GM18502 (cell line): ENCODE data around the gene PHACTR2.
A peak's percentile ranks its signal among the peaks of the same experiment; 100 is the strongest.
"Not testable (repeated sequence)": the region's sequence is repeated elsewhere in the genome, so short reads cannot be mapped to it uniquely, and the experiment has no call there.

Experiments
- ATAC-seq: cut with Tn5 transposase; IDR thresholded peaks from one replicate; pipeline ENCODE4 v1.9.1; 2021; ENCODE audit warnings: mild to moderate bottlenecking; ENCODE audit not compliant: unreplicated experiment, poor library complexity

The PHACTR2 gene

DNA sequence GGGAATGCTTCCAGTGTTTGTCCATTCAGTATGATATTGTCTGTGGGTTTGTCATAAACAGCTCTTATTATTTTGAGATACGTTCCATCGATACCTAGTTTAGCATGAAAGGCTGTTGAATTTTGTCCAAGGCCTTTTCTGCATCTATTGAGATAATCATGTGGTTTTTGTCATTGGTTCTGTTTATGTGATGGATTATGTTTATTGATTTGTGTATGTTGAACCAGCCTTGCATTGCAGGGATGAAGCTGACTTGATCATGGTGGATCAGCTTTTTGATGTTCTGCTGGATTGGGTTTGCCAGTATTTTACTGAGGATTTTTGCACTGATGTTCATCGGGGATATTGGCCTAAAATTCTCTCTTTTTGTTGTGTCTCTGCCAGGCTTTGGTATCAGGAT, 120.7 kb downstream of the PHACTR2 start:
- ATAC-seq, result not testable (repeated sequence)

DNA sequence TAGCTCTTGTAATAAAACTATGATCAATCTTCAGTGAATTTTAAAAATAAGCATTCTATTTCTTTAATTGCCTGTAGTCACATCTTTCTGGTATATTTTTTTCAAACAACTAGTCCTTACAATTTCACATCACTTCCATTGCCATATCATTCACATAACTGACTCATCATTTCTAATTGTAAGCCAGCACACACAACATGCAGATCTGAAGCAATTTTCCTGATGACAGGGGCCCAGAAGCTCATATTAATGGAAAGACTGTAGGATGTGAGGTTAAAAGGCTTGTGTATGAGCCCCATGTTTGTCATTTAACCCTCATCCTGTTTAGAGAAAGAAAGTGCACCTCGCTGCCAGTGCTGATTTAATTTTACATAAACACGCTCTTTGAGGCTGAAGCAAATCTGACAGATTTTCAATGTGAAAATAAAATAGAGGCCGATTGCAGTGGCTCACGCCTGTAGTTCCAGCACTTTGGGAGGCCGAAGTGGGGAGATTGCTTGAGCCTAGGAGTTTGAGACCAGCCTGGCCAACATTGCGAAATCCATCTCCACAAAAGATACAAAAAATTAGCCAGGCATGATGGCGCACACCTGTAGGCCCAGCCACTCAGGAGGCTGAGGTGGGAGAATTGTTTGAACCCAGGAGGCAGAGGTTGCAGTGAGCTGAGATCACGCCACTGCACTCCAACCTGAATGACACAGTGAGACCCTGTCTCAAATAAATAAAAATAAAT, 125.2 kb downstream of the PHACTR2 start:
- no peak for ATAC-seq

DNA sequence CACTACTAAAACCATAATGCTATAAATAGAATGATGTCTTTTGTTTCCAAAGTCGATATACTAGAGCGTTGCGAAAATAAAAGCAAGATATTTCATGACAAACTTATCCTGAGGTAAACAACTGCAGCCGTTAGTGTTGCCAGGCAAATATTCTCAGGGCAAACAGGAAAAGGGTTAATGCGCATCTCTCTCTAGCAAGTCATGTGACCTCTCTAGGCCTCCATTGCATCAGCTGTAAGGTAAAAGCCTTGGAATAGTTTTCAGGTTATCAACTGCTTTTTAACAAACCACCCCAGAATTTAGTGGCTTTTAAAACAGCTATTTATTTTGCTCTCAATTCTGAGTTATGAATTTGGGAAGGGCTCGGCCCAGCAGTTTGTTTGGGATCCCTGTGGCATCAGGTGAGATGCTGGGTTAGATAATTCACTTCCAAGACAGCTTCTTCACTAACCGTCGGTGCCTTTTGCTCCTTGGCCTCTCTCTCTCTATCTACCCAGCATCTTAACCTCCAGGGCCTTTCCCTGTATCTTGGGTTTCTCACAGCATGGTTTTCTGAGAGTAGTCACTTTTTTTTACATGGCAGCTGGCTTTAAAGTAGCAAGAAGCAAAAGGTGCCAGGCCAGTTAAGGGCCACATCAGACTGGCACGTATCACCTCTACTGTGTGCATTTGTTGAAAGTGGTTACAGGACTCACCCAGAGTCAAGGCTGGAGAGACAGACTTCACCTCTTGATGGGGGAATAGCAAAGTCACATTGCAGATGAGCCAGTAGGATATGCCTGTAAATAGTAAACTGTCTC, 126.2 kb downstream of the PHACTR2 start:
- no peak for ATAC-seq

DNA sequence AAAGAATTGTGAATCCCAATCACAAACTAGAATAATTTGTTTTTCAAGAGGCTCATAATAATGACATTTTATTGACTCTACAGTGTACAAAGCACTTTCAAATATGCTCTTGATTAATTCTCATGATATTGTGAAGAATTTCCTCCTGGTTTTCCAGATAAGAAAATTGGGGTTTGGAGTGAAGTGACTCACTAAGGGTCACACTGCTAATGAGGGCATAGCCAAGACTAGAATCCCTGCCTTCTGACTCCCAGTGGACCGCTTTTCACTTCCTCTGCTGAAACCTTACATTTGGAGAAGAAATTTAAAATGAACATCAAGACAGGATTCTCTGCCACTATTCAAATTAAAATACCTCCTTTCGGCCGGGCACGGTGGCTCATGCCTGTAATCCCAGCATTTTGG, 127.1 kb downstream of the PHACTR2 start:
- no peak for ATAC-seq

DNA sequence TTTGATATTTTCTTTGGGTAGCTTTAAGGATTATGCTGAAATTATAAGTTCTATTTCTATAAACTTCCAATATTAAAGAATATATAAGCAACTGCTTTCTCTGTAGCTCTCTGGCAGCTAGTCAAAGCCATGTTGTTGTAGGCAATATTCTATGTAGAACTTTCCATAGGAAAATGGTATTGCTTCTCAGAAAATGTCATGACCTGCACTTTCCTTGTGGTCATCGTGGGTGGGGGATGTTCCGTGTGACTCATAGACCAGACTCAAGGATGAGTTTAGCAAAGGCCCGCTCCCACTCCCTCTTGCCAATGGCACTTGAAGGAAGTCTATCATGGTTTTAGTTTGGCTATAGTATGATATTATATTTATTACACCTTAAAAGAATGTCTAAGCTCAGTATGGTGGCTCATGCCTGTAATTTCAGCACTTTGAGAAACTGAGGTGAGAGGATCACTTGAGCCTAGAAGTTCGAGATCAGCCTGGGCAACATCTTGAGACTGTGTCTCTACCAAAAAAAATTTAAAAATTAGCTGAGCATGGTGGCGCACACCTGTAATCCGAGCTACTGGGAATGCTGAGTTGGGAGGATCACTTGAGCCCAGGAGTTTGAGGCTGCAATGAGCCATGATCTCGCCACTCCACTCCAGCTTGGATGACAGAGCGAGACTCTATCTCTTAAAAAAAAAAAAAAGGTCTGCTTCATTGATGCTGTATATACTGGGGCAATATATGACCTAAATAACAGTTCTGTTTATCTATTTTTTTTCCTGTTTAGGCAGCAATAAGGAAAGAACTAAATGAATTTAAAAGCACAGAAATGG, 128.7 kb downstream of the PHACTR2 start:
- no peak for ATAC-seq

DNA sequence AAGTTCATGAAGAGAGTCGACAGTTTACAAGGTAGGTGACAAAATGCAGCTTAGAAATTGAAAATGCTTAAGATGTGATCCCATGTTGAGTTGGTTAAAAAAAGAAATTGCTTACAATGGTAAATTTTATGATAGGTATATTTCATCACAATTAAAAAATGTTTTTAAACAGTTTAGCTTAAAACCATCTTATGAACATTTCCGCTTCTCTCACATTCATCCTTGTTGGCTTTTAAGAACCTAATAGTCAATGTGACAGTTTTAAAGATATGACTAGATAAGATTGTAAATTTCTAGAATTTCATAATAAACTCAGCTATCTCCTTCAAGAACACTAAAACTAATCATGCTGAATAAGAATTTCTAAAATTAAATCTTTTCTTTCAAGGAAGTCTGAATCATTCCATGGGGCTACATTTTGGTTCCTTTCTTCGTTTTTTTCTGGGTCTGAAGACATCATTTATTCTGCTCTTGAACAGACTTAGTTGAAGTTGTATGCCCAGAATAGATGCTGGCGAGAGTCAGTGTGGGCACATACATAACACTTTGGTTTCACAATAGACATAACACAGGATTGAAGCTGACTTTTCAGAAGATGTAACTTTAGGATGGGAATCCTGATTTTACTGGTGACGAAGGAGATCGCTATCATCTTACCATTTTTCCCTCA, 129.5 kb downstream of the PHACTR2 start:
- ATAC-seq, result no peak

DNA sequence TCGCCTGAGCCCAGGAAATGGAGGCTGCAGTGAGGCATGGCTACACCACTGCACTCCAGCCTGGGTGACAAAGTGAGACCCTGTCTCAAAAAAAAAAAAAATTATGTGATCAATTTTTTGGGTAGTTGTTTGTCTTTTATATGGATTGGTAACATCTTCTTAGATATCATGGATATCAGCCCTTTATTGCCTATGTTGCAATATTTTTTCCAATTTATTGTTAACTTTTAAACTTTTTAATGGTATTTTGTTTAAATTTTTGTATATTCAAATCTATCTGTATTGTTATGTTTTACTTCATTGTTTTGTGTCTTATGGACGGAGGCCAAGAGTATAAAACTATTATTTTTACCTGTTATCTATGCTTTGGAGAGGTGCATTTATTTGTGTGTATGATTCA, 133.0 kb downstream of the PHACTR2 start:
- ATAC-seq, result no peak

DNA sequence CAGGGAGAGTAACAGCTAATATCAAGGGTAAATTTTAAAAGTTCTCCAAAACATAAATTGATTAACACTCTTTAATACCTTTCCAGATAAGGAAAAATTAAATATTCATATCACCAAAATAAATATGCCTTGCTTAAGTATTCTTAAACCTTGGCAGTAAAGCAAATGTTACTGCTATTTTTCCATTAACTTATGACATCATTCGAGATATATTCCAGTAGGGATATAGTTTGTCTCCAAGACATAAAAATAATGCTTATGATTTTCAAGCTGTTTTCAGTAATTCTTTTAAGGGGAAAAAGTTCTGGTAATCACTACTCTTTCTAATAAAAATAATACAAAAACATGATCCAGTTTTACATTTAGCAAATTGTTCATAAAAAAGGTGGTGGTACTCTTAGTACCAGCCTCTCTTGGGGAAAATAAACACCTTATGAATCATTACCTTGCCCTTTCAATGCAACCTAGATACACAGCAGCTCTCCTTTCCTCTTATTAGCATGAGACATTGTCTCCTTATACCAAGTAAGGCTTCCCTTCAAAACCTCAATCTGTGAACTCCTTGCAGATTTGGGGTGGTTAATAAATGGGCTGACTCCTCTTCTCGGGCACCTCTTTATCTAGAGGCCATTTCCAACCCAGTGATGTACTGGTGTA, 133.9 kb downstream of the PHACTR2 start:
- ATAC-seq, result no peak

DNA sequence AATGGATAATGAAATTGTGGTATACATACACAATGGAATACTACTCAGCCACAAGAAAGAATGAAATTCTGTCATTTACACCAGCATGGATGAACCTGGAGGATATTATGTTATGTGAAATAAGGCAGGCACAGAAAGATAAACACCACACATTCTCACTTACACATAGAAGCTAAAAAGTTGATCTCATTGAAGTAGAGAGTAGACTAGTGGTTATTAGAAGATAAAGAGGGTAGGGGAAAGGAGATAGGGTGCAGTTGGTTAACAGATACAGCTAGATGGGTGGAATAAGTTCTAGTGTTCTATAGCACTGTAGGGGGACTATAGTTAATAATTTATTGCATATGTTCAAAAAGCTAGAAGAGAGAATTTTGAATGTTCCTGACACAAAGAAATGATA, 139.9 kb downstream of the PHACTR2 start:
- no peak for ATAC-seq

DNA sequence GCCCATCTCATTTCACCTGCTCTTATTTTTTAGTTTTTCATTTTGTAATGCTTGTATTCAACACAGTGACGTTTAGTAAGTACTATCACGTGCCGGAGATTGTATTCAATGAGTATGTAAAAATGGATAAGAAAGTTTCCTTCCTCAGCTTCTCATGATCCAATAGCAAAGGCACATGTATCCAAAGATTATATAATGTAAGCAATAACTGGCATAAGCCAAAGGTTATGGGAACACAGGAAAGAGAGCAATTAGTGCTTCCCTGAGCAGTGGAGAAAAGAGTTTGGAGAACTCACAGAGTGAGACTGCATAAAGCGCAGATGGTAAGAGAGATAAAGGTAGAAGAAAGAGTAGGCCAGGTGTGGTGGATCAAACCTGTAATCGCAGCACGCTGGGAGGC, 143.6 kb downstream of the PHACTR2 start:
- ATAC-seq, result no peak

DNA sequence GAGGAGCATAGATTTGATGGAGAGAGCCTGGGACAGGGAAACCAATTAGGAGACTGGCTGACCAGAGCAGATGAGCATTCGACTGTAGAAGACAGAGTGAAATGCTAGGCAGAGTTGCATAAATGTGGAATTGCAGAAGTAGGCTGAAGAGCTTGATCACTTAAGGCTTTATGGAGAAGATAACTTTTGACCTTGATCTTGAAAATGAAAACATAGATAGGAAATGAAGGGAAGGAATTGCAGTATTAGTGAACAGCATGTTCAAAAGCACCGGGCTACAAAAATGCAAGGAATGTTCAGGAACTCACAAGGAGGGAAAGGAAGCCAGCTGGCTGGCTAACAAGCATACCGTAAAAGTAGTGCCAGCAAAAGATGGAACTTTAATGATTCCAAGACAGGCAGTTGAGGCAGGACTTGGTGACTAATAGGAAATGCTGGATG, 144.8 kb downstream of the PHACTR2 start:
- no peak for ATAC-seq

DNA sequence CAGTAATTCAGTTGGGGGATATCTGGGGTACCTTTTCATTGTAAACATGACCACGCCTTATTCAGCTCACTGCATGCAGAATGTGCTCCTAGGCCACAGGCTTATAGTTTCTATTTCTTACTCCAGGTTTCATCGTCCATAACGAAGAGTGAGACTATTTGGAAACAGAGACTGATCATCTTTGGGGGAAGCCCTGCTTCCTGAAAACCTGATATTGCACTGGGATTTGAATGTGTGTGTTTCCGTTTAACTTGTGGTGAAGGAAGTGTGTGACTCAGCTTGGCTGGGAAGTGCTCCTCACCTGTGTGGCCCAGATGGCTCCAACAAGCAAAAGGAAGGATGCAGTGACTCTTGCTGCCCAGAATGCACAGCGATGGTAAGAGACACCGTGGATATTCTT, 145.8 kb downstream of the PHACTR2 start:
- no peak for ATAC-seq

DNA sequence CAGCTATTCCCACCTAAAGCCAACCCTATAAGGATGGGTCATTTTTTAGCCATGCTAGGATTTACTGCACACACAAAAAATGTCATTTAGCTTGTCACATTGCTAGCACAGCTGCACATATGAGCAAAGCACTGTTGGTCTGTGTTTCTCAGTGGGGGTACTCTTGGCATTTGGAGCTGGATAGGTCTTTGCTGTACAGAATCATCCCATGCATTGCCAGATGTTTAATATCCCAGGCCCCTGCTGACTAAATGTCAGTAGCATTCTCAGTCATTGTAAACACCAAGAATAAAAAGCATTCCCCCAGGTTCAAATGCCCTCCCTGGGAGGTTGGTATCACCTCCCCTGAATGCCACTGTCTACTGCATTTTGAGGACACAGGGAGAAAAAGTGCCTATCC, 150.8 kb downstream of the PHACTR2 start:
- no peak for ATAC-seq

DNA sequence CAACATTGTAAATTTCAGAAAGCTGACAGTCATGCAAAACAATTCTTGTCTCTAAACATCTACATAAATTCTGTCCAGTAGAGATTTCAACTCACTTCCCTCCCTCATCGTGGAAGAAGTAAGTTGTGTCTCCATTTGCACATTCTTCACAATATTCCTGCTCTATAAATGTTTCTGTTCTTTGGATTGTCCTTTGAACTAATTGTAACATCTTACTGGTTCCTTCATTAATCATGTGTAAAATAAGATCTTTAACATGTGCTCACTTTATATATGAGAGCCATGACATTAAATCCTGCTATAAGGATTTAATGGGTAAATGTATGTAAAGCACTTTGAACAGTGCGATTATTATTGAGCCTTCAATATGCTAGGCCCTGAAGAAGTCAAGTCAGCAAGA, 158.4 kb downstream of the PHACTR2 start:
- no peak for ATAC-seq

DNA sequence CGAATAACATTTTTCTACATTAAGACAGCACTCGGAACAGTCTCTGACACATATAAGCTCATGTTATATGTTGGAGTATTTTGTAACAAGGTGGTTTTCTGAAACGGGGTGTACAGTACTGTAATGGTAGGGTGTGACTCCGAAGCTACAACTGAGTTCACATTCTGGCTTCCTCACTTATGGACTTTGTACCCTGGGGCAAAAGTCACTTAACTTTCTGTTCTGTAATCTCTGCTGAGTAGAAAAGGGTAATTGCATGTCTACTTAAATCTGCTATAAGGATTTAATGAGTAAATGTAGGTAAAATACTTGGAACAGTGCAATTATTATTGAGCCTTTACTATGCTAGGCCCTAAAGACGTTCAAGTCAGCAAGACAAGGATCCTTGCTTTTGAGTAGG, 160.6 kb downstream of the PHACTR2 start:
- no peak for ATAC-seq

DNA sequence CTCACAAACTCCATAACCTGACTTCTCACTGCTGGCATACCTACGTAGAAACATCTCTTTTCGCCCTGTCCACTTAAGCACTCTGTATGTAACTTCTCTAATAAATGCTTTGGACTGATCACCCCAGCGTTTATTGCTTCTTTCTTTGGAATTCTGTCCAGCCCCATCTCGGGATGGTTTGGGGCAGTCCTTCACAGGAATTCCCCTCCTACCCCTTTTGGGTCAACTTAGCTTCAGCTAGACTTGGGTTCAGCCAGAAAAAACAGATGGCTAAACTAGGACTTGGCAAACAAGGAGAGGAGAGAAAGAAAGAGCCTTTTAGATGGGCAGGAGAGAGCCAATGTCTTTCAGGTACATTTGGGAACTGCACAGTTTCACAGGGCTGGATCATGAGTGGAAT, 161.4 kb downstream of the PHACTR2 start:
- no peak for ATAC-seq

DNA sequence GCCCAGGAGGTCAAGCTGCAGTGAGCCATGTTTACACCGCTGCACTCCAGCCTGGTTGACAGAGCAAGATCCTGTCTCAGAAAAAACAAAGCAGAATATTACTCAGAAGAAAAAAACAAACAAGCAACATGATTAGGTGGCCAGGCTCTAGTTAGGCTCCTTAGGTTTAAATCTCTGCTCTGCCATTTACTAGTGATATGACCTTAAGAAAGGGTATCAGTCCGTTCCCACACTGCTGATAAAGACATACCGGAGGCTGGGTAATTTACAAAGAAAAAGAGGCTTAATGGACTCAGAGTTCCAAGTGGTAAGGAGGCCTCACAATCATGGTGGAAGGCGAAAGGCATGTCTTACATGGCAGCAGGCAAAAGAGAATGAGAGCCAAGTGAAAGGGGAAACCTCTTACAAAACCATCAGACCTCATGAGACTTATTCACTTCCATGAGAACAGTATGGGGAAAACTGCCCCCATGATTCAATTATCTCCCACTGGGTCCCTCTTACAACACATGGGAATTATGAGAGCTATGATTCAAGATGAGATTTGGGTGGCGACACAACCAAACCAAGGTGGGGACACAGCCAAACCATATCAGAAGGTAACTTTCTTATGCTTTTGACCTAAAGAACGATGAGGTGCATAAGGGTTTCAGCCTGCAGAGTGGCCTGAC, 163.0 kb downstream of the PHACTR2 start:
- no peak for ATAC-seq

DNA sequence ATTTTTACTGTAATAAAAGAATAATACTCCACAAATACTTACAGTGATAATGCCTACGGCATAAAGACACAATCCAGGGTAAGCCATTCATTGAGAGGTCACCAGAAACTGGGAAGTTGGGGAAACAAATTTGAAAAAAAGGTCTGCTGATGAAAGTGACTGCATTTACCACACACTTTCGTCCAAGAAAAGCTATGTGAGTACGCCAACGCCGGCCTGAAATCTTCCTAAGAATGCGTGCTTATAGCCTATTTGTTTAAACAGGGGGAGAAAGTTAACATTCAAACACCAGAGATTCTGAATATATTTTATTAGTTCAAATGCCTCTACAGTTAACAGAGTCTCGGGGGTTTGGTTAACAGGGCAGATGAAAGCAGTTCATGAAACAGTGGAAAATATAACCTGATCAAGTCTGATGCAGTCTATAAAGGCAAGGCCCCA, 164.7 kb downstream of the PHACTR2 start:
- ATAC-seq, result no peak

DNA sequence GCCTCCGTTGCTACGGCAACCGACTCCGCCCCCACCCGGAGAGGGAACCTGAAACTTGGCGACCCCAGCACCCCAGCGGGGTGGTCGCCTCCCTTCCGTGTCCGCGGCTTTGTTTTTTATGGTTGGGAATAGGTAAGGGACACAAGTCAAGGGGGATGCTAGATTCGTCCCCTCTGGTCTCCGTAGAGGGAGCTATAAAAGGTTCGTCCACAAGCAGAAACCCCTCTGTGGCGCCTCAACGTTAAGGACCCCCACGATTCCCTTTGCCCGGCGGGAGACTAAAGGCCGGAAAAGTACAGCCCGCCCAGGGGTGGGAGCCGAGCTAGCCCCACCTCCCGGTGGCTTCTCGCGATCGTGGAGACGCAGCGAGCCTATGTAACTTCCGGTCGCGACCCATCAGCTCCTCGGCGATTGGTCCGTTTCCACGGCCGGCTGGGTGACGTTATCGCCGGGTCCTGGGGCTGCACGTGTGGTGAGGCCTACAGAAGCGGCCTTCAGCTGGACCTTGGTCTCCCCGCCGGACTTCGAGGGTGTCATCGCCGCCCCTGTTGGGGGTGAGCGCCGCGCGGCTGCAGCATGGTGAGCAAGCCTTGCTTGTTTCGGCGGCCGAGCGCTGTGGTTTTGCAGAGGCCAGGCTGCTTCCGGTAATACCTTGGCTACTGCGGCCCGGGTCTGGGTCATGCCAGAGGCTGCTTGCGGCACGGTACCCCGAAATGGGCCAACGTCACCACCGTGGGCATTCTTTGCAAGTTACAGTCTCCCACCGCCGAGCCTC, 165.3 kb downstream of the PHACTR2 start, which contains the start of gene LTV1:
Gene LTV1 (plus strand): TSS at position 437 of the 775 bp plus-strand sequence. CDS start 140 bp downstream, at position 577.
- ATAC-seq, result peak; percentile 100
